Neural cell (in vitro differentiated cells): ENCODE data around the gene MRPL22. TPM values are rescaled to one million over a fixed set of nuclear protein-coding genes. Genes with fewer than 3 reads are reported as not detected.

Experiments used
- H2AFZ ChIP-seq: fragments of 200-600, 300-800 bp; sonication (generic), shearing (Covaris generic); 2 replicates; pipeline ENCODE4 v1.6.0; 2014; ENCODE audit warnings: low read depth, mild to moderate bottlenecking, antibody characterized with exemption, low read length, moderate library complexity
- H3F3A ChIP-seq: fragments of 200-600 bp; shearing (Covaris generic); 2 replicates; pipeline ENCODE4 v1.6.1; 2016; ENCODE audit warnings: mild to moderate bottlenecking, moderate library complexity, mixed read lengths, antibody characterized with exemption, low read length; ENCODE audit not compliant: insufficient read depth, poor library complexity, severe bottlenecking
- H3K27ac ChIP-seq: fragments of 200-600, 300-800 bp; sonication (generic), shearing (Covaris generic); 2 replicates; pipeline ENCODE4 v1.5.1; 2014; ENCODE audit warnings: mild to moderate bottlenecking, low read length, moderate library complexity
- H3K27me3 ChIP-seq: fragments of 300-800, 200-600 bp; sonication (generic), shearing (Covaris generic); 2 replicates; pipeline ENCODE4 v1.6.0; 2014; ENCODE audit warnings: mild to moderate bottlenecking, low read depth, low read length, moderate library complexity; ENCODE audit not compliant: insufficient read depth
- H3K36me3 ChIP-seq: fragments of 300-800, 200-600 bp; sonication (generic), shearing (Covaris generic); 2 replicates; pipeline ENCODE4 v1.5.1; 2014; ENCODE audit warnings: mild to moderate bottlenecking, antibody characterized with exemption, low read length, moderate library complexity; ENCODE audit not compliant: insufficient read depth
- H3K4me2 ChIP-seq: fragments of 300-800, 200-600 bp; sonication (generic), shearing (Covaris generic); 2 replicates; pipeline ENCODE4 v1.6.0; 2014; ENCODE audit warnings: mild to moderate bottlenecking, low read length
- H3K4me3 ChIP-seq: fragments of 300-800, 200-600 bp; sonication (generic), shearing (Covaris generic); 2 replicates; pipeline ENCODE4 v1.5.1; 2014; ENCODE audit warnings: mild to moderate bottlenecking, low read length, moderate library complexity
- H3K79me2 ChIP-seq: fragments of 200-600 bp; shearing (Covaris generic); replicated peaks from 2 replicates; pipeline ENCODE4 v1.6.0; 2014; ENCODE audit warnings: mild to moderate bottlenecking, low read length, moderate library complexity; ENCODE audit not compliant: insufficient read depth
- H3K9ac ChIP-seq: fragments of 300-800, 200-600 bp; sonication (generic), shearing (Covaris generic); 2 replicates; pipeline ENCODE4 v1.6.1; 2016; ENCODE audit warnings: mild to moderate bottlenecking, low read length, mixed read lengths
- H3K9me2 ChIP-seq: fragments of 200-600 bp; shearing (Covaris generic); 2 replicates; pipeline ENCODE4 v1.6.1; 2016; ENCODE audit warnings: mild to moderate bottlenecking, low read length, mixed read lengths; ENCODE audit not compliant: insufficient read depth
- H3K9me3 ChIP-seq: fragments of 200-600, 300-800 bp; sonication (generic), shearing (Covaris generic); 2 replicates; pipeline ENCODE4 v1.6.1; 2016; ENCODE audit warnings: mild to moderate bottlenecking, mixed run types, low read length, moderate library complexity, mixed read lengths
- H4K20me1 ChIP-seq: fragments of 200-600 bp; shearing (Covaris generic); 2 replicates; pipeline ENCODE4 v1.6.1; 2016; ENCODE audit warnings: mild to moderate bottlenecking, mixed run types; ENCODE audit not compliant: insufficient read depth
- EP300 ChIP-seq: fragments of 450-650 bp; conservative IDR thresholded peaks from 2 replicates; pipeline ENCODE4 v1.6.1; 2014; ENCODE audit warnings: antibody characterized with exemption, mild to moderate bottlenecking, moderate library complexity; ENCODE audit not compliant: poor library complexity, severe bottlenecking
- EZH2 ChIP-seq: fragments of 200-600, 300-800 bp; shearing (Covaris generic), sonication (generic); IDR thresholded peaks from 2 replicates; pipeline ENCODE4 v1.6.1; 2014; ENCODE audit warnings: antibody characterized with exemption, low read length, borderline replicate concordance, mild to moderate bottlenecking; ENCODE audit not compliant: insufficient read depth, poor library complexity, severe bottlenecking
- MXI1 ChIP-seq: fragments of 450-650 bp; conservative IDR thresholded peaks from 2 replicates; pipeline ENCODE4 v1.6.1; 2014; ENCODE audit warnings: antibody characterized with exemption, mild to moderate bottlenecking; ENCODE audit not compliant: poor library complexity, severe bottlenecking
- POLR2AphosphoS5 ChIP-seq: IDR thresholded peaks from 2 replicates; pipeline ENCODE4 v1.6.1; 2012
- RAD21 ChIP-seq: fragments of 450-650 bp; conservative IDR thresholded peaks from 2 replicates; pipeline ENCODE4 v1.6.1; 2014; ENCODE audit warnings: antibody characterized with exemption, mild to moderate bottlenecking, moderate library complexity
- SMC3 ChIP-seq: fragments of 450-650 bp; conservative IDR thresholded peaks from 2 replicates; pipeline ENCODE4 v1.6.1; 2014; ENCODE audit warnings: antibody characterized with exemption, mild to moderate bottlenecking, moderate library complexity; ENCODE audit not compliant: poor library complexity
- TAF1 ChIP-seq: IDR thresholded peaks from 2 replicates; pipeline ENCODE4 v1.6.1; 2012; ENCODE audit warnings: low read depth
- polyA plus RNA-seq: library from polyadenylated mRNA; depleted of rRNA; stranded (reverse); fragments of >200 nt; gene quantifications from 2 replicates; pipeline ENCODE4 v1.2.3, GENCODE V29; 2014
- TF ChIP-seq, protein P1 (sequence below): fragments of 450-650 bp; IDR thresholded peaks from 2 replicates; pipeline ENCODE4 v1.5.1; 2014; ENCODE audit warnings: antibody characterized with exemption, mild to moderate bottlenecking, moderate library complexity; ENCODE audit not compliant: poor library complexity, severe bottlenecking
- TF ChIP-seq, protein P2 (sequence below): IDR thresholded peaks from 2 replicates; pipeline ENCODE4 v1.6.1; 2012; ENCODE audit warnings: borderline replicate concordance

The MRPL22 gene
- polyA plus RNA-seq, 1 donor from 2014 or later, result 28.0 TPM

DNA sequence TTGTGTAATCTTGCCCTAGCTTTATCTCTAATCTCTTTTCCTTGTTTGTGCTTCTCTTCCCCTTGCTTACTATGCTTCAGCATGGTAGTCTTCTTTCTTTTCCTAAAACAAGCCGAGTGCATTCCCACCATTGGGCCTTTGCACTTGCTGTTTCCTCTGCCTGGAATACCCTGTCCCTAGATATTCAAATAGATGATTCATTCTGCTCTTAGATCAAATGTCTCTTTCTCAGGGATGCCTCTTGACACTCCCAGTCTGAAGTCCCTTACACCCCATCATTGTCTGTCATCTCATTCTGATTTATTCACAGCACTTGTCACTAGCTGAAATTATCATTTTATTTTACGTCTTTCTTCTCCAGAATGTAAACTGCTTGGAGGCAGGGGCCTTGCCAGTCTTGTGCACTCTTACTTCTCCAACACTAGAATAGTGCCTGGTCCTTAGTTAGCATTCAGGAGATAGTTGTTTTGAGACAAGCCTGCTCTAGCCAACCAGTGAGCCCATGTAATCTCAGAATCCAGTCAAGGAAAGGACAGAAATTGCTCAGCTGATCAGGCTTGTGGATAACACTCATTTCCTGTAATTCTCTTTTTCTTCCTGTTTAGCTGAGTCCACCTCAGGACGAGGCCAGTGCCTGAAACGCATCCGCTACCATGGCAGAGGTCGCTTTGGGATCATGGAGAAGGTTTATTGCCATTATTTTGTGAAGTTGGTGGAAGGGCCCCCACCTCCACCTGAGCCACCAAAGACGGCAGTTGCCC, 25.4 kb downstream of the MRPL22 start:
- no peak overlapping the region for H3K9ac ChIP-seq
- TF ChIP-seq EZH2 (no peak), POLR2AphosphoS5 (no peak), MXI1 (no peak), EP300 (no peak), SMC3 (no peak), TAF1 (no peak), RAD21 (no peak)
- TF ChIP-seq, protein P1, sequence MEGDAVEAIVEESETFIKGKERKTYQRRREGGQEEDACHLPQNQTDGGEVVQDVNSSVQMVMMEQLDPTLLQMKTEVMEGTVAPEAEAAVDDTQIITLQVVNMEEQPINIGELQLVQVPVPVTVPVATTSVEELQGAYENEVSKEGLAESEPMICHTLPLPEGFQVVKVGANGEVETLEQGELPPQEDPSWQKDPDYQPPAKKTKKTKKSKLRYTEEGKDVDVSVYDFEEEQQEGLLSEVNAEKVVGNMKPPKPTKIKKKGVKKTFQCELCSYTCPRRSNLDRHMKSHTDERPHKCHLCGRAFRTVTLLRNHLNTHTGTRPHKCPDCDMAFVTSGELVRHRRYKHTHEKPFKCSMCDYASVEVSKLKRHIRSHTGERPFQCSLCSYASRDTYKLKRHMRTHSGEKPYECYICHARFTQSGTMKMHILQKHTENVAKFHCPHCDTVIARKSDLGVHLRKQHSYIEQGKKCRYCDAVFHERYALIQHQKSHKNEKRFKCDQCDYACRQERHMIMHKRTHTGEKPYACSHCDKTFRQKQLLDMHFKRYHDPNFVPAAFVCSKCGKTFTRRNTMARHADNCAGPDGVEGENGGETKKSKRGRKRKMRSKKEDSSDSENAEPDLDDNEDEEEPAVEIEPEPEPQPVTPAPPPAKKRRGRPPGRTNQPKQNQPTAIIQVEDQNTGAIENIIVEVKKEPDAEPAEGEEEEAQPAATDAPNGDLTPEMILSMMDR, result no peak
- TF ChIP-seq, protein P2, sequence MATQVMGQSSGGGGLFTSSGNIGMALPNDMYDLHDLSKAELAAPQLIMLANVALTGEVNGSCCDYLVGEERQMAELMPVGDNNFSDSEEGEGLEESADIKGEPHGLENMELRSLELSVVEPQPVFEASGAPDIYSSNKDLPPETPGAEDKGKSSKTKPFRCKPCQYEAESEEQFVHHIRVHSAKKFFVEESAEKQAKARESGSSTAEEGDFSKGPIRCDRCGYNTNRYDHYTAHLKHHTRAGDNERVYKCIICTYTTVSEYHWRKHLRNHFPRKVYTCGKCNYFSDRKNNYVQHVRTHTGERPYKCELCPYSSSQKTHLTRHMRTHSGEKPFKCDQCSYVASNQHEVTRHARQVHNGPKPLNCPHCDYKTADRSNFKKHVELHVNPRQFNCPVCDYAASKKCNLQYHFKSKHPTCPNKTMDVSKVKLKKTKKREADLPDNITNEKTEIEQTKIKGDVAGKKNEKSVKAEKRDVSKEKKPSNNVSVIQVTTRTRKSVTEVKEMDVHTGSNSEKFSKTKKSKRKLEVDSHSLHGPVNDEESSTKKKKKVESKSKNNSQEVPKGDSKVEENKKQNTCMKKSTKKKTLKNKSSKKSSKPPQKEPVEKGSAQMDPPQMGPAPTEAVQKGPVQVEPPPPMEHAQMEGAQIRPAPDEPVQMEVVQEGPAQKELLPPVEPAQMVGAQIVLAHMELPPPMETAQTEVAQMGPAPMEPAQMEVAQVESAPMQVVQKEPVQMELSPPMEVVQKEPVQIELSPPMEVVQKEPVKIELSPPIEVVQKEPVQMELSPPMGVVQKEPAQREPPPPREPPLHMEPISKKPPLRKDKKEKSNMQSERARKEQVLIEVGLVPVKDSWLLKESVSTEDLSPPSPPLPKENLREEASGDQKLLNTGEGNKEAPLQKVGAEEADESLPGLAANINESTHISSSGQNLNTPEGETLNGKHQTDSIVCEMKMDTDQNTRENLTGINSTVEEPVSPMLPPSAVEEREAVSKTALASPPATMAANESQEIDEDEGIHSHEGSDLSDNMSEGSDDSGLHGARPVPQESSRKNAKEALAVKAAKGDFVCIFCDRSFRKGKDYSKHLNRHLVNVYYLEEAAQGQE, result no peak

DNA sequence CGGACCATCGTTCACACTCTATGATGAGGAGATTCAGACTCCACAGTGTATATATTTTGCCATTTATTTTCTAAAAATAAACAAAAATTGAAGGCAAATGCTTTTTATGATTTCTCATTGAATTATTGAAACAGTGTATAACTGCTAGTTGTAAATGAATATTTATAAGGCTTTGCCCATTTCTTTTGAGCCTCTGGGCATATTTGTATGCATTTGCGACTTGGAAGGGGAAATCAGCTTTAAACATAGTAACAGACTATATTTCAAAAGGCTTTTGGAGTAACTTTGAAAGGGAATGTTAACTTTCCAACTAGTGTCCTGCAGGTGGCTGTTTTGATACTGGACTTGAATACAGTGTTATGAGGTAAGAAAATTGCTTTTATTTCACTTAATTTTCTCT, 26.0 kb downstream of the MRPL22 start:
- Histone ChIP-seq H3K79me2 (no peaks in the 10 kb centered on the region), H3K4me2 (no peak overlapping the region), H3K27me3 (no peaks in the 10 kb centered on the region), H3F3A (no peaks in the 10 kb centered on the region), H3K9me2 (no peaks in the 10 kb centered on the region), H3K9me3 (no peaks in the 10 kb centered on the region), H3K36me3 (peaks cover 4% of the 10 kb centered on the region), H3K27ac (no peak overlapping the region), H4K20me1 (no peaks in the 10 kb centered on the region), H3K9ac (no peak overlapping the region), H3K4me3 (no peak overlapping the region), H2AFZ (no peak overlapping the region)
- TF ChIP-seq TAF1 (no peak), MXI1 (no peak), SMC3 (no peak), POLR2AphosphoS5 (no peak), RAD21 (no peak), EZH2 (no peak)
- TF ChIP-seq, protein P1, result no peak

More for the DNA sequence above, 25.4 kb downstream of the MRPL22 start:
- Histone ChIP-seq H3K4me3 (no peak overlapping the region), H4K20me1 (no peaks in the 10 kb centered on the region), H3K9me3 (no peaks in the 10 kb centered on the region), H3K27me3 (no peaks in the 10 kb centered on the region), H3K27ac (no peak overlapping the region), H3K4me2 (no peak overlapping the region), H3F3A (no peaks in the 10 kb centered on the region), H3K9me2 (no peaks in the 10 kb centered on the region), H3K36me3 (peaks cover 4% of the 10 kb centered on the region), H3K79me2 (no peaks in the 10 kb centered on the region), H2AFZ (no peak overlapping the region)
